Parathyroid adenoma (tissue), 2 donors: Measurements from ENCODE around the gene DOCK7.

Source experiments
- H2AFZ ChIP-seq: fragments of 300-600 bp; sonication (generic); one replicate; pipeline ENCODE4 v1.7.0; 2017; ENCODE audit warnings: antibody characterized with exemption, mild to moderate bottlenecking
- H3K27ac ChIP-seq: fragments of 300-600 bp; sonication (generic); one replicate; pipeline ENCODE4 v1.7.0; 2017
- H3K27me3 ChIP-seq: fragments of 300-600 bp; sonication (generic); one replicate; pipeline ENCODE4 v1.7.0; 2017; ENCODE audit warnings: low read length; ENCODE audit not compliant: control insufficient read depth, insufficient read depth
- H3K36me3 ChIP-seq: fragments of 300-600 bp; sonication (generic); one replicate; pipeline ENCODE4 v1.7.0; 2017; ENCODE audit warnings: low read length; ENCODE audit not compliant: control insufficient read depth, insufficient read depth
- H3K4me1 ChIP-seq: fragments of 300-600 bp; sonication (generic); one replicate; pipeline ENCODE4 v1.7.0; 2017; ENCODE audit warnings: control low read depth
- H3K4me2 ChIP-seq: fragments of 300-600 bp; sonication (generic); one replicate; pipeline ENCODE4 v1.7.0; 2017; ENCODE audit warnings: low read length
- H3K4me3 ChIP-seq: fragments of 300-600 bp; sonication (generic); one replicate; pipeline ENCODE4 v1.7.0; 2017; ENCODE audit warnings: low read depth, low read length
- H3K79me2 ChIP-seq: fragments of 300-600 bp; sonication (generic); one replicate; pipeline ENCODE4 v1.7.0; 2017; ENCODE audit warnings: control low read depth
- H3K9ac ChIP-seq: fragments of 300-600 bp; sonication (generic); one replicate; pipeline ENCODE4 v1.7.0; 2017; ENCODE audit warnings: mild to moderate bottlenecking
- H3K9me3 ChIP-seq: fragments of 300-600 bp; sonication (generic); one replicate; pipeline ENCODE4 v1.7.0; 2017; ENCODE audit warnings: low read length; ENCODE audit not compliant: control insufficient read depth
- CTCF ChIP-seq: fragments of 300-600 bp; sonication (generic); IDR thresholded peaks from one replicate; pipeline ENCODE4 v1.7.0; 2017; ENCODE audit warnings: antibody characterized with exemption, mild to moderate bottlenecking
- donor health status: primary hyperparathyroidism.

The DOCK7 gene

GRCh38 chr1:62439652-62440371, 248.4 kb downstream of the DOCK7 start:
- H3K27ac ChIP-seq, result no peak overlapping the region
- H3K79me2 ChIP-seq, result peaks cover 5% of the 10 kb centered on the region
- H3K27me3 ChIP-seq, result no peaks in the 10 kb centered on the region
- H2AFZ ChIP-seq, result no peak overlapping the region
- H3K36me3 ChIP-seq, result no peaks in the 10 kb centered on the region
- no peaks in the 10 kb centered on the region for H3K9me3 ChIP-seq
- no peak overlapping the region for H3K9ac ChIP-seq
- no peak overlapping the region for H3K4me2 ChIP-seq
- no peaks in the 10 kb centered on the region for H3K4me1 ChIP-seq
- no peak for TF ChIP-seq CTCF
- H3K4me3 ChIP-seq, result no peak overlapping the region

GRCh38 chr1:62438163-62438562, 250.0 kb downstream of the DOCK7 start:
- Histone ChIP-seq H3K27me3 (no peaks in the 10 kb centered on the region), H3K4me2 (peak overlapping the region; percentile 85), H3K9me3 (no peaks in the 10 kb centered on the region), H3K9ac (no peak overlapping the region), H3K79me2 (peaks cover 5% of the 10 kb centered on the region), H3K4me3 (peak overlapping the region; percentile 95), H3K36me3 (no peaks in the 10 kb centered on the region), H3K27ac (no peak overlapping the region), H2AFZ (no peak overlapping the region), H3K4me1 (no peaks in the 10 kb centered on the region)
- TF ChIP-seq CTCF, result no peak

- Histone ChIP-seq H3K4me3 (peak overlapping the region; percentile 95), H3K9me3 (no peaks in the 10 kb centered on the region), H3K4me2 (peak overlapping the region; percentile 85), H3K27me3 (no peaks in the 10 kb centered on the region), H3K79me2 (peaks cover 5% of the 10 kb centered on the region), H3K4me1 (no peaks in the 10 kb centered on the region), H3K36me3 (no peaks in the 10 kb centered on the region), H3K9ac (peak overlapping the region; percentile 67), H2AFZ (peak overlapping the region; percentile 89), H3K27ac (peak overlapping the region; percentile 96)
- no peak for TF ChIP-seq CTCF
These were observed 250.8 kb downstream of the DOCK7 start for GRCh38 chr1:62437273-62437940.

GRCh38 chr1:62436466-62437272, 251.5 kb downstream of the DOCK7 start, which contains the start of gene USP1:
USP1 (plus strand) TSS chr1:62437049; CDS start chr1:62439868, 2,819 bp downstream.
- H3K4me1 ChIP-seq, result no peaks in the 10 kb centered on the region
- H3K9me3 ChIP-seq, result no peaks in the 10 kb centered on the region
- no peak for TF ChIP-seq CTCF
- peaks cover 5% of the 10 kb centered on the region for H3K79me2 ChIP-seq
- no peaks in the 10 kb centered on the region for H3K27me3 ChIP-seq
- H3K9ac ChIP-seq, result peak within 1 kb of the TSS; percentile 67
- peak within 1 kb of the TSS; percentile 95 for H3K4me3 ChIP-seq
- peak within 1 kb of the TSS; percentile 89 for H2AFZ ChIP-seq
- peak within 1 kb of the TSS; percentile 85 for H3K4me2 ChIP-seq
- no peaks in the 10 kb centered on the region for H3K36me3 ChIP-seq
- peak within 1 kb of the TSS; percentile 96 for H3K27ac ChIP-seq
